HEK293T (cell line): Measurements from ENCODE around the gene MT3.

ENCODE experiments used
- FOXA1 ChIP-seq: fragments of 450-650 bp; IDR thresholded peaks from 2 replicates; pipeline ENCODE4 v1.6.1; 2016; ENCODE audit warnings: mild to moderate bottlenecking
- SP1 ChIP-seq: fragments of 450-650 bp; IDR thresholded peaks from 2 replicates; pipeline ENCODE4 v1.6.1; 2017

DNA sequence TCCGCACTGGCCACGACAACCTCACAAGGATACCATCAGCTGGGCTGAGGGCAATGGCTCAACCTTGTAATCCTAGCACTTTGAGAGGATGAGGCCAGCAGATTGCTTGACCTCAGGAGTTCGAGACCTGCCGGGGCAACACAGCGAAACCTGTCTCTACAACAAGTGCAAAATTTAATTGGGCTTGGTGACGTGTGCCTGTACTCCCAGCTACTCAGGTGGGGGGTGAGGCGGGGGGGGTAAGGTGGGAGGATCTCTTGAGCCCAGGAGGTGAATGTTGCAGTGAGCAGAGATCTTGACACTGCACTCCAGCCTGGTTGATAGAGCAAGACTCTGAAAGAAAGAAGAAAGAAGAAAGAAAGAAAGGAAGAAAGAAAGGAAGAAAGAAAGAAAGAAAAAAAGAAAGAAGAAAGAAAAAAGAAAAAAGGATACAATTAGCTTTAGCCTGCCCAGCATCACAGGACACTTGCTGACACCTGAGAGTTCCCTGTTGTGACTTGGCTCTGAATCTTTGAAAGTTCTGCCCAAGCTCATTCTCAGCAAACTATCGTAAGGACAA, 31.1 kb downstream of the MT3 start:
- no peak for TF ChIP-seq SP1
- no peak for TF ChIP-seq FOXA1
